GM21825 (cell line): ENCODE results near the gene THUMPD3.

Experiments
- ATAC-seq: cut with Tn5 transposase; IDR thresholded peaks from one replicate; pipeline ENCODE4 v1.9.1; 2021; ENCODE audit warnings: mild to moderate bottlenecking, moderate library complexity; ENCODE audit not compliant: unreplicated experiment

THUMPD3 gene

DNA sequence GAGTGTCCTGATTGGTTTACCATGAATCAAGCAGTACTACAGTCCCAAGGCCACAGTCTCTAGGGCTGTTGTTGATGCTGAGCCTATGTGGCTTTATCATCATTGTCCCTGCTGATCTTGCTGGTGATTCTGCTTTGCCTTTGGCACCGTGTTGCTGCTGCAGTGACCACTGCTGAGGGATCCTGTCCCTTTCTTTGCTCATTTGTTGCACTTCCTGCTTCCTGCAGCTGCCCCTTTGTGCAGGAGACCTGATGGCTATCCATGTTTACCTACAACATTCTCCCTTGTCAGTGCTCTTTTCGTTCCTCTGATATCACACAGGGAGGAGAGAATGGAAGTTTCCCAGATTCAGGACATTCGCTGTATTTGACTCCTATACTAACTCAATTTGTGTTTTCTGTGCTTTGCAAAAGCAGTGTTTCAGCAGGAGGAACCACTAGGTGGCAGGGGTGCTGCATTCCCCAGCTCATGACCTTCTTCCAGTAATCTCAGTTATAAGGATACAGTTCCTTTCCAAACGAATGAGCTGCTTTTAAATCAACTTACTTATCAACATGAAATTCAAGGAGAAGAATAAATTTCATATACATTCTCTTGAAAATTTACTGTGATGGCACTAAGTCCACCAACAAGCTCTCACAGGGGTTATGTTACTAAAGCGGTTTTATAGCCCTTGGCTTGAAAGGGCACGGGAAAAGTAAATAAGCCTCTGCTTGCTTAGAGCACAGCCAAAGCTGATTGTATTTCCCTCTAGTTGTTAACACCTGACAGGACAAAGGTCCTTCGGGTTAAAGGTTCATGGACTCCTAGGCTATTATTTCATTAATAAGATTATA is 9.7 kb upstream of the THUMPD3 start:
- ATAC-seq = no peak

DNA sequence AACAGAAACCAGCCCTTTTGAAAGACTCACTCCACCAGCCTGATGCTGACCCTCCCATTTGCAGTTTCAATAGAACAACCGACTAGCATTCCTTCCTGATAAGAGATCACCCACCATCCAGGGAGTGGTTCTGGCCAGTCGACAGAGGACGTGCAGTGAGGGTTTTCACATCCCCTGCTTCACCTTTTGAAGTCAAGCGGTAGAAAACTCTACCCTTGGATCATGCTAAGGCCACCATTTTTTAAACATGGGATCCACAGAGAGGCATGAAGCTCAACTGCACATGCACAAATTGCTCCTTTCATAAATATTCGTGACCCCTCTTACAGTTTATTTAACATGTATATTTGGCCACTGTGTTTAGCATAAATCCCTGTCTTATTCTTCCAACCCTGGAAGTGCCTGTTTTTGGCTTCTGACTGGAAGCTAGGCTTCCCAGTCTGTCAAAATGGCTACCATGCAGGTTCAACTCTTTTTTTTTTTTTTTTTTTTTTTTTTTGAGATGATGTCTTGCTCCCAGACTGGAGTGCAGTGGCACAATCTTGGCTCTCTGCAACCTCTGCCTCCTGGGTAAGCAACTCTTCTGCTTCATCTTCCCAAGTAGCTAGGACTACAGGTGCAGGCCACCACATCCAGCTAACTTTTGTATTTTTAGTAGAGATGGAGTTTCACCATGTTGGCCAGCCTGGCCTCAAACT is 1.0 kb upstream of the THUMPD3 start:
- ATAC-seq = no peak

DNA sequence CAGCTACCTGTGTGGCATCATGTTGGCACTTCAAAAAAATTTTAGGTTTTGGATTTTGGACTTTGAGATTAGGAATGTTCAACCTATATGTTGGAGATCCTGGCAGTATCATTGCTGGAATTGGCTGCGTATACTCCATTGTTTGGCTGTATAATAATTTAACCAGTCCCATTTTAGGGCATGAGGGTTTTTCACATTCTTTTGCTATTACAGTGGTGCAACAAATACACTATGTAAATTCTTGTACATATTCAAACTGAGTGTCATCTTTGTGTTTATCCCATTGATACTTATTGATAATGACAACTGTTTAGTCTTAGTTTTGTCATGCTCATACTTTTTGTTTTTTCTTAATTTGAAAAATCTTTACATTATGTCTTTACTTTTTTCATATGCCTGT is 6.7 kb downstream of the THUMPD3 start:
- ATAC-seq = no peak

DNA sequence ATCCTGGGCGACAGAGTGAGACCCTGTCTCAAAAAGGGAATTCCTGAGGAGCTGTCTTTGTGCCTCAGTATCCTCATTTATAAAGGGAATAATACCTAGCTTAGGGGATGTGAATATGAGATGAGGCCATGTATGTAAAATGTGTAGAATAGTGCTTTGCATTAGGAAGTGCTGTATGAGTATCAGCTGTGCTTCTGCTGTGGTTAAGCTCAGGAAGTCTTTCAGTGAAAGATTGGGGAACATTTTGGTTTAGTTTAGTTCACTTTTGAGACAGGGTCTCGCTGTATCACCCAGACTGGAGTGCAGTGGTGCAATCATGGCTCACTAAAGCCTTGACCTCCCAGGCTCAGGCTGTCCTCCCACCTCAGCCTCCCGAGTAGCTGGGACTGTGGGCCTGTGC is 10.6 kb downstream of the THUMPD3 start:
- no peak for ATAC-seq

DNA sequence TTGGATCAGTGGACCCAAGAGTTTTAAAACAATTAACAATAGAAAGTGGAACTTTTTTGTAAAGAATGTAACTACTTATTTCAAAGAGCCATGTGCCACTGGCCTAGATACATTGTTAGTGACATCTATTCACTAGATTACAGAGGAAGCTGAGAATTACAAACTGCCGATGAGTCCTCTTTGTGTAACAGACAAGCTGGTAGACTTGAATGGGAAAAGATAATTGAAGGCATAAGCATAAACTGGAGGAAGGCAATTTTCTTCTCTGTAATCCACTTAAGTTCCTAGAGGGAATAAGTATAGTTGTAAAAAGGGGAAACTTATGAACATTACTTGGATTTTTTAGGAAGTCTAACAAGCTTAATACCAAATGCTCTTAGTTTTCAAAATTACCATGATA is 15.1 kb downstream of the THUMPD3 start:
- ATAC-seq = no peak

DNA sequence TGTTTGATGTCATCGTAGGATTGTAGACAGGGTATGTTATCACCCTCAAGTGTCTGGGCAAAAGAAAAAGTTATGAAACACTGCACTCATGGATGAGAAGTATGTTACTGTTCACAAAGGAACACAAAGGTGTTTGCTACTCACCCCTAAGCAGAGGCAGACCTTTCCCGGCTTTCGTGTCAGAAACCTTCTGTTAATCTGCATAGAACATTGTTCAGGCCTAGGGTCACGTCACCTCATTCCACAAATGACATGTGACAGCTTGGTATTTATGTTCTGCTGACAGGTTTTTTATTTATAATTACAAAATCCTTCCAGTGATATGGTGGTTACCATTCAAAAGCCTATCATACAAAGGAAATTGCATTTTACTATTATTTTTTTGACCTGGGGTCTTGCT is 16.5 kb downstream of the THUMPD3 start:
- ATAC-seq = no peak

DNA sequence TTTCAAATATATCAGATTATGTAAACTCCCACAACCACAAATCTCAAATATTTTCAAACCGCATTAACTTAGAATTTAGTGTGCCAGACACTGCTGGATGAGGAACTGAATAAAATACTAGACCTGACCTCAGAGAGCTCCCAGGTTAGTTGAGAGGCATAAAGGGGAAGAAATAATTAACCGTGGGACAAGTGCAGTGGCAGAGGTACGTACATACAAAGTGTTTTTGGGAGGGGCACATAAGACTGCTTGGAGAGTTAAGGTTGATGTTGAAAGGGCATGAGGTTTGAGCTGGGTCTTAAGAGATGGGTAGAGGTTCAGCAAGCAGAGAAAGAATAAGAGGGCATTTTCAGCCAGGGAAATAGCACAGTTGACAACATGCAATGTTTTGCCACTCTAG is 17.2 kb downstream of the THUMPD3 start:
- no peak for ATAC-seq

DNA sequence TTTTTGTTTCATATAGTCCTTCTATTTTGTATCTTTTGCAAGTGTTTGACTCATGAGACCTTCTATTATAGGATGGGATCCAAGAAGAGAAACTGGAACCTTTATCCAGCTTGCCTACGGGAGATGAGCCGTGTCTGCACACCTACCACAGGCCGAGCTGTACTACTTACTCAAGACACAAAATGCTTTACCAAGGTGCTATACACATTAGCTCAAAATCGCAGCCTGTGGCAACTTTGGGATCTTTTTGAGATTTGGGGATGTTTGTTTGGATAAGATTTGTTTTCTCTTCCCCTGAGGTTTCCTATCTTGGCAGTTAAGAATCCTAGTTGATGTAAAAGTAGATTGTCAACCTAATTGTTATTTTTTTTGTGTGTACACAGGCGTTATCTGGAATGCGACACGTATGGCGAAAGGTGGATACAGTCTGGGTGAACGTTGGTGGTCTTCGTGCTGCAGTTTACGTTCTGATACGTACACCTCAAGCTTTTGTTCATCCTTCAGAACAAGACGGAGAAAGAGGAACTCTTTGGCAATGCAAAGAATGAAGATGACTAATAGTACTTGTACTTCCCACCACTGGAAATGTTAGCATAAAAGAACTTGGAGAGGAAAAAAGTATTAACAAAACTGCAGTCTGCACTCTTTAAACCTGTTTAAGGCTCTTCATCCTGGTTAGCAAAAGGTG is 21.4 kb downstream of the THUMPD3 start:
- no peak for ATAC-seq

DNA sequence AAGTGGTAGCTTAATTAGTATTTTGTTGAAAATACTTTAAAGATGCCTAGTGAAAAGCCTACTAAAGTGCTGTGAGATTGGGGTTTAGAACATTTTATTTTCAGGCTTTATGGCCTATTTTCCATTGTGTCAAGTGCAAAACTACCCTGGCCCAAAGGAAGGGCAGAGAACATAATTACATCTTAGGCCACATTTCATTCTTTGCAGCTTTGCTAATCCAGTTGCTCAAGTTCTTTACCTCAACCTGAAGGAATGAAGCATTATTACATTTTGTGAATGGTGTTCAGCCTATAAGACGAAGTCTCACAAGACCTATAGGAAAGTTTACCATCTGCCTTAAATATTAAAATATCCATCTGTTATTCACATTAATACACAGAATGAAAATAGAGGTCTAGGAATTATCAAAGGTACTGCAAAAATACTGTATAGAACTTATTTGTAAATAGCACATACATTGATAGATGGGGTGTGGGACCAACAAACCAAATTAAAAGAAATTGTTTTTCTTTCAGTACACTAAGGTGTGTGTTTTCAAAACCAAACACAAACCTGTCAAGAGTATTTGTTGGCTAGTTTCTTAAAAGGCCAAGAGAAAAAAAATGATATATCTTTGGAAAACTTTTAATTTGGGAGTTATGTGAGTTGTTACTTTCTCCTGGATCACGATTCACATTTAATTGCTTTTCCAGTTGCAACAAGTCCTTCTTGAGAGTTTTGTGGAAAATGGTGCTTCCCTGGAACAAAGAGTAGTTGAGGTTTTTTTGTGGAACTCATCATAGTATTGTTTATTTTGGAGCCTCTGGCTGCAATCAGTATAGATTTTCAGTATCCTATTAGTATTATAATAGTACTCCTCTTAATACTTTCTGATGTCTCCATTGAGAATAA is 22.6 kb downstream of the THUMPD3 start:
- no peak for ATAC-seq

DNA sequence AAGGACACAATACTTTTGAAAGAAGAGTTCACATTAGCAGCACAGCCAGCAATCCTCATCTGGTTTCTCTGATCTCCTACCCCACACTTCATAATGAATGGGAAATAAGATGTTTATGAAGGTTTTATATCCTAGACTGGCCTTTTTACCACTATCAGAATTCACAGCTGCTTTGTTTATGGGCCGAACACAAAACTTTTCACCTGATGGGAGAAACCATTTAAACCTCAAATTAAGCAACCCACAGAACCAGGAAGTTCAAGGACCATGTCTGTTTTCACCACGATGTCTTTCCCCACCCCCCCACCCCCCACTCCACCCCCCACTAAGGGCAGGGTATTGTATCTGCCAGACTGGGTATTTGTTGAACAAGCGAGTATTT is 23.2 kb downstream of the THUMPD3 start:
- ATAC-seq = no peak

DNA sequence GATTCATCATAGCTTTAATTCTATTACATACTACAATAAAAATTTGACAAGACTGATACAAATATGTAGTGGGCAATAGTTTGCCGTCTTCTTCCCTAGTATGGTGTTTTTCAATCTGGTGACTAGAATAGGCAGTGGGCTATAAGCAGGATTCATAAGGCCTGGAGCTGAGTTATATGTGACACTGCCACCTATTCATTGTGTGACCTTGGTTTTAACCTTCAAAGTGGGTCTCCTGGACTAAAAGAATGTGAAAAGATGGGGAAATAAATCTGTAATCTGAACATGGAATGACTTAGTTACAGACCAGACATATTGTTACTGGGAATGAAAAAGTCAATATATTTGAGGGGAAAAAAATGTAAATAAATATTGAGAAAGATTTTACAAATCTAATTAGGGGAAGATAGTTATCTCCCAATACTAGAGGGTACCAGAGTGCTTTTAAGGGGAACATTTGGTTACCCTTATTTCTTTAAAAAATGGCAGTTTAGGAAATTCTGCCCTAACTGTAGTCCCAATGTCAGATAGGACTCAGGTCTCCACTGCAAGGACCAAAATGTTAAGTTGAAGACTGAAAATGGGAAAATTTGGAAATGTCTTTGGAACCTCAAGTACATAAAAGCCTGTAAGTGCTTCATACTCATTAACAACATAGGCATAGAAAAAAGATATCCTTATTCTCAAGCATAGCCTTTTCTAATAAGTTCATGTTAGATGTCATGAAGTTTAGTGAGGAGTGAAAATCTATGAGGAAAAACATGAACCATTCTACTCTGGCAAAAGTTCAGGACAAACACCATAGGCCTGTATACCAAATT is 23.9 kb downstream of the THUMPD3 start:
- no peak for ATAC-seq

DNA sequence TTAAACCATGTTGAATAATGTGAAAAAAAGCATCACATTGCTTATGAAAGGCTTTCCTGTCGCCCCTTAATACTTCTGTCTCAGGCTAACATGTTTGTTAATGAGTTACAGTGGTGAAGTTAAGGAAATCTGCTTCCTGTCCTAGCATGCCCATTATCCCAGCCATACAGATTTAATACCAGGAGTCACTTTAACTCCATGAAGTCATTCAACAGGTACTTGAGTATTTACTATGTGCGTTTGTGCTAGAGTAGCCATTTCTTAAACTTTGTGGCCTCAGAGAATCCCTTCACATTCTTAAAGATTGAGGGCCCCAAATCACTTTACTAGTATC is 24.4 kb downstream of the THUMPD3 start:
- no peak for ATAC-seq

DNA sequence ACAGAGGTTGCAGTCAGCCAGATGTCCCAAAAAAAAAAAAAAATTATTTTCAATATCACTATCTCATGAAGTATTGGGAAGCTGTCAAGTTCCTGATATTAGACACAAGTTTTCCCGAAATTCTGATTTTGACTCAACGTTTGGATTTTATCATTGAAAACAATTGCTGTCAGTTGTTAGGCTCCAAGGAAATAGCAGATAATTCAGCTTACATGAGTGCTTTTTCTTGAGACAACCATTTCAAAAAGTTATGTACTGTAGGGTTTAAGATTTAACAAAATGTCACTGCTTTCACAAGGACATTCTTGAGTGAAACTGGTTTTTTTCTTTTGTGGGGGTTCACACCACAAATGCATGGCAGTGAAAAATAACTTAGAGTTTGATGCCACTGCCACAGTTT is 25.3 kb downstream of the THUMPD3 start:
- no peak for ATAC-seq

DNA sequence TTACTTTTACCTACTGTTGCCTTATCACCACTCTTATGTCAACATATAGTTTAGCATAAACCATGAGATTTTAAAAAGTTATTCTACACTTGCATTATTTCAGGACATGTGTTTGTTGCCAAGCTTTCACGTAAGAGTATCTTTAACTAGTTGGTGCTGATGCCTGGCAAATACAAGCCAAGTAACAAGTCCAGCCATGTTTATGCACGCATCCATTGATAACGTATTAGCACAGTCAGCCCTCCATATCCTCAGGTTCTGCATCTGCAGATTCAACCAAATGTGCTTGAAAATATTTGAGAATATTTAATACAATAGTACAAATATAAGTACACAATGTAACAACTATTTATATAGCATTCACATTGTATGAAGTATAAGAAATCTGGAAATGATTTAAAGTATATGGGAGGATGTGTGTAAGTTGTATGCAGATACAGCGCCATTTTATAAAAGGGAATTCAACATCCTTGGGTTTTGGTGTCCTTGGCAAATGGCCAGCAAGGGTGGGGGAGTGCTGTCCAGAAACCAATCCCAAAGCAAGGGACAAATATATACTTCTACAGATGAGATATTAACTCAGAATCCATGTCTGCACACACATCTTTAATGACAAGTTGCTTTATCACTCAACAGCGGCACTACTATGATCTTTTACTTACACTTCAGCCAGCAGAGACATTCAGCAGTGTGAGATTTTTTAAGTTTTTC is 25.9 kb downstream of the THUMPD3 start:
- no peak for ATAC-seq

DNA sequence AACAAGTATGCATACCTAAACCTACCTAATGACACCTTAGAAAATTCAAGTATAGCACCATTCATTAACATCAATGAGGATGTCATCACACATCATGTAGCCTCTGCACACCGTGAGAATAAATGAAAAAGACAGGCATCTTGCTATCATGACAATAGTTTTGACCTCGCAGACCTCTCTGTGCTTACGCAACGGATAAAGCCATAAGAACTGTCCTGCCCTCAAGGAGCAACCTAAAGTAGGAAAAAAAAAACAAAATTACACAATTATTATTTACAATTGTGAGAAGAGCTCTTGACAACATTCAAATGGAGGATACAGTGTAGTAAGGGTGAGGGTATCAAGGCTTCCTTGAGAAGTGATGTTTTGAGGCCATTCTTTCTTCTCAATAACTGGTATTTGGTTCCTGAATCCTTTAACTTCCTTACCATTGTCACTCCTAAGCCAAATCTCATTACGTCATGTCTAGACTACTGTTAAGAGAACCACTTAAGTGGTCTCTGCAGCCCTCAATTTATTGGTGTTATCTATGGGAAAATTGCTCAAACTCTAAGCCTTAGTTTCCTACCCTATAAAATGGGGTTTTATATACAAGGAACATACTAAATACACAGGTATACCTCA is 27.5 kb downstream of the THUMPD3 start:
- ATAC-seq = no peak

DNA sequence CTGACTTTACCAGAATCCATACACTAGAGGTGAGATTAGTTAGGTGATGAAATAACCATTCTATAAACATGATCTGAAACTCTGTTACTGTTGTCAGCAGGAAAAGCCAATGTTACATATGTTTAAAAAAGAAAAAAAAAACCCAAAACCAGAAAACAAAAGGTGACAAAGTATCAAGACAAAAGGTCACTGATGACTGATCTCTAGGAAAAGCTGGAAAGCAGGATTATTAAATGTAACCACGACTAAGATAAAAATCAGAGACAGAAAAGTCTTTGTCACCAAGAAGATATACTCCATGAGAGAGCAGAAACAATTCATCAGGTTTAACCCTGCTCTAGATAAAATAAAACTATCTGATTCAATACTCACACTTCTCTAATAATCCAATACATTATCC is 29.2 kb downstream of the THUMPD3 start:
- no peak for ATAC-seq

DNA sequence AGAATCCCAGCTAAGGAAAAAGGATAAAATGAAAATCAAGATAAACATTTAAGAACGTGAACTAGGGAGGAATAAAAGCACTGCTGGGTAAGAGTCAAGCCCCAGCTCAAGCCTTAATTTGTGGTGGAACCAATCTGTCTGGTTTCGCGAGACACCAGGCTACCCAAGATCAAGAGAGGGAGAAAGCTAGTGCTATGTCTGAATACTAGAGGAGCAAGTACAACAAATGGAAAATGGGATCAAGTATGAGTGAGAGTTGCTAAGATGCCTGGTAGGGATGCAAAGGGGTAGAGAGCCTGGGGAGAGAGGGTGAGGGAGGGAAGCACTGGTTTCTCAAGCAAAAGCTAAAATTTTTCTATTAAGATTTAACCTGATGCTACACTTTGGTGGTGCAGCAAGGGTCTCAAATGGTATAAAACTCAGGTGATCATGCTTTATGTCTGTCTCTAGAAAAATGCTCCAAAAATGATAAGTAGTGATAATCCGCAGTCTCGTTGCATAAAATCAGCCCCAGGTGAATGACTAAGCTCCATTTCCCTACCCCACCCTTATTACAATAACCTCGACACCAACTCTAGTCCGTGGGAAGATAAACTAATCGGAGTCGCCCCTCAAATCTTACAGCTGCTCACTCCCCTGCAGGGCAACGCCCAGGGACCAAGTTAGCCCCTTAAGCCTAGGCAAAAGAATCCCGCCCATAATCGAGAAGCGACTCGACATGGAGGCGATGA is 32.9 kb downstream of the THUMPD3 start:
- ATAC-seq = no peak

DNA sequence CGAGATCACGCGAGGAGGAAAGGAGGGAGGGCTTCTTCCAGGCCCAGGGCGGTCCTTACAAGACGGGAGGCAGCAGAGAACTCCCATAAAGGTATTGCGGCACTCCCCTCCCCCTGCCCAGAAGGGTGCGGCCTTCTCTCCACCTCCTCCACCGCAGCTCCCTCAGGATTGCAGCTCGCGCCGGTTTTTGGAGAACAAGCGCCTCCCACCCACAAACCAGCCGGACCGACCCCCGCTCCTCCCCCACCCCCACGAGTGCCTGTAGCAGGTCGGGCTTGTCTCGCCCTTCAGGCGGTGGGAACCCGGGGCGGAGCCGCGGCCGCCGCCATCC is 33.4 kb downstream of the THUMPD3 start:
- ATAC-seq = peak; percentile 25
